HCT116 (cell line): Measurements from ENCODE around the gene MISP.

Experiments used
- SP1 ChIP-seq: IDR thresholded peaks from 2 replicates; pipeline ENCODE4 v1.6.1; 2012; ENCODE audit warnings: low read depth
- TF ChIP-seq, protein P1 (sequence below): IDR thresholded peaks from 2 replicates; pipeline ENCODE4 v1.6.1; 2012; ENCODE audit warnings: low read depth

DNA sequence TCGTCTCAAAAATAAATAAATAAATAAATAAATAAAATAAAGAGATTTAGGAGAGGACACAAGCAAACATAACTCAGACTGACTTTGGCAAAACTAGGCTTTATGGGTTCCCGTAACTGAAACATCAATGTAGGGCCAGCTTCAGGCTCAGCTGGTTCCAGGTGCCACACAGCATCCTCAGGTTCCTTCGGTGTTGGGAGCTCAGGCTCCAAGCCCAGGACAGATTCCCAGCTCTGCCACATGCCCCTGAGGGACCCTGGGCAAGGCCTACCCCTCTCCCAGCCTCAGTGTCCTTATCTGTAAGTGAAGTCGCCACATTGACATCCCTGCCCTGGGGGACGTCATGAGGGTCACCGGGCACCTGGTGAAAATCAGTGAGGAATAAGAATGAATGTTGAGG lies 18.7 kb downstream of the MISP start:
- no peak for TF ChIP-seq SP1
- TF ChIP-seq, protein P1, sequence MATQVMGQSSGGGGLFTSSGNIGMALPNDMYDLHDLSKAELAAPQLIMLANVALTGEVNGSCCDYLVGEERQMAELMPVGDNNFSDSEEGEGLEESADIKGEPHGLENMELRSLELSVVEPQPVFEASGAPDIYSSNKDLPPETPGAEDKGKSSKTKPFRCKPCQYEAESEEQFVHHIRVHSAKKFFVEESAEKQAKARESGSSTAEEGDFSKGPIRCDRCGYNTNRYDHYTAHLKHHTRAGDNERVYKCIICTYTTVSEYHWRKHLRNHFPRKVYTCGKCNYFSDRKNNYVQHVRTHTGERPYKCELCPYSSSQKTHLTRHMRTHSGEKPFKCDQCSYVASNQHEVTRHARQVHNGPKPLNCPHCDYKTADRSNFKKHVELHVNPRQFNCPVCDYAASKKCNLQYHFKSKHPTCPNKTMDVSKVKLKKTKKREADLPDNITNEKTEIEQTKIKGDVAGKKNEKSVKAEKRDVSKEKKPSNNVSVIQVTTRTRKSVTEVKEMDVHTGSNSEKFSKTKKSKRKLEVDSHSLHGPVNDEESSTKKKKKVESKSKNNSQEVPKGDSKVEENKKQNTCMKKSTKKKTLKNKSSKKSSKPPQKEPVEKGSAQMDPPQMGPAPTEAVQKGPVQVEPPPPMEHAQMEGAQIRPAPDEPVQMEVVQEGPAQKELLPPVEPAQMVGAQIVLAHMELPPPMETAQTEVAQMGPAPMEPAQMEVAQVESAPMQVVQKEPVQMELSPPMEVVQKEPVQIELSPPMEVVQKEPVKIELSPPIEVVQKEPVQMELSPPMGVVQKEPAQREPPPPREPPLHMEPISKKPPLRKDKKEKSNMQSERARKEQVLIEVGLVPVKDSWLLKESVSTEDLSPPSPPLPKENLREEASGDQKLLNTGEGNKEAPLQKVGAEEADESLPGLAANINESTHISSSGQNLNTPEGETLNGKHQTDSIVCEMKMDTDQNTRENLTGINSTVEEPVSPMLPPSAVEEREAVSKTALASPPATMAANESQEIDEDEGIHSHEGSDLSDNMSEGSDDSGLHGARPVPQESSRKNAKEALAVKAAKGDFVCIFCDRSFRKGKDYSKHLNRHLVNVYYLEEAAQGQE = no peak
